GM23248 (cell line): ENCODE measurements around the gene ZNF621. TPM values are rescaled to one million over a fixed set of nuclear protein-coding genes. Genes with fewer than 3 reads are reported as not detected.

Source experiments
- DNase-seq: peaks from one replicate; pipeline ENCODE4 v3.0.0-alpha.2; 2015
- H2AFZ ChIP-seq: fragments of 200-600 bp; sonication (generic); 2 replicates; pipeline ENCODE4 v1.6.1; 2016; ENCODE audit warnings: antibody characterized with exemption
- H3F3A ChIP-seq: fragments of 200-600 bp; sonication (generic); 2 replicates; pipeline ENCODE4 v1.6.1; 2016; ENCODE audit warnings: mild to moderate bottlenecking, antibody characterized with exemption, mixed run types; ENCODE audit not compliant: insufficient read depth
- H3K27ac ChIP-seq: fragments of 200-600 bp; sonication (generic); 2 replicates; pipeline ENCODE4 v1.5.1; 2016; ENCODE audit warnings: mild to moderate bottlenecking
- H3K27me3 ChIP-seq: fragments of 200-600 bp; sonication (generic); replicated peaks from 2 replicates; pipeline ENCODE4 v1.6.1; 2016; ENCODE audit warnings: mild to moderate bottlenecking; ENCODE audit not compliant: insufficient read depth
- H3K36me3 ChIP-seq: fragments of 200-600 bp; sonication (generic); 2 replicates; pipeline ENCODE4 v1.6.1; 2016; ENCODE audit warnings: low read depth, mild to moderate bottlenecking
- H3K4me1 ChIP-seq: fragments of 200-600 bp; sonication (generic); 2 replicates; pipeline ENCODE4 v1.6.1; 2016; ENCODE audit warnings: mild to moderate bottlenecking; ENCODE audit not compliant: insufficient read depth
- H3K4me2 ChIP-seq: fragments of 200-600 bp; sonication (generic); one replicate; pipeline ENCODE4 v1.6.1; 2016; ENCODE audit warnings: mild to moderate bottlenecking; ENCODE audit not compliant: unreplicated experiment
- H3K4me3 ChIP-seq: fragments of 200-600 bp; sonication (generic); 2 replicates; pipeline ENCODE4 v1.5.1; 2016; ENCODE audit warnings: mild to moderate bottlenecking
- H3K79me2 ChIP-seq: fragments of 200-600 bp; sonication (generic); 2 replicates; pipeline ENCODE4 v1.6.1; 2016; ENCODE audit warnings: mild to moderate bottlenecking; ENCODE audit not compliant: insufficient read depth
- H3K9ac ChIP-seq: fragments of 200-600 bp; sonication (generic); 2 replicates; pipeline ENCODE4 v1.6.1; 2016; ENCODE audit warnings: mild to moderate bottlenecking
- H3K9me2 ChIP-seq: fragments of 200-600 bp; sonication (generic); 2 replicates; pipeline ENCODE4 v1.6.1; 2016; ENCODE audit warnings: mixed run types, mild to moderate bottlenecking, moderate library complexity; ENCODE audit not compliant: insufficient read depth
- H3K9me3 ChIP-seq: fragments of 200-600 bp; sonication (generic); one replicate; pipeline ENCODE4 v1.6.1; 2017; ENCODE audit warnings: low read depth
- H4K20me1 ChIP-seq: fragments of 200-600 bp; sonication (generic); 2 replicates; pipeline ENCODE4 v1.6.0; 2016; ENCODE audit not compliant: insufficient read depth
- EZH2 ChIP-seq: fragments of 200-600 bp; sonication (generic); IDR thresholded peaks from 2 replicates; pipeline ENCODE4 v1.6.1; 2018; ENCODE audit warnings: antibody characterized with exemption, mild to moderate bottlenecking; ENCODE audit not compliant: insufficient read depth, poor library complexity, severe bottlenecking
- EZH2phosphoT487 ChIP-seq: fragments of 200-600 bp; sonication (generic); IDR thresholded peaks from 2 replicates; pipeline ENCODE4 v1.6.1; 2018; ENCODE audit warnings: antibody characterized with exemption, moderate library complexity, mild to moderate bottlenecking, low read depth; ENCODE audit not compliant: insufficient read depth
- WGBS, 2 experiments: methylation state at CpG; one replicate each; pipeline ENCODE4 v1.1.6; 2015 to 2017; ENCODE audit warnings: low lambda C conversion rate in 2 of 2, low coverage in 1 of 2; ENCODE audit errors: missing lambda C conversion rate in 2 of 2; 5-methylcytosine and 5-hydroxymethylcytosine counted together
- in situ Hi-C: fragments of 300-500 bp; cut with MboI; formaldehyde crosslinking; loops from 2 replicates; pipeline ENCODE4 v1.15.0; 2020
- polyA plus RNA-seq: library from polyadenylated mRNA; unstranded; fragments of >200 nt; fragmentation: Nextera tagmentation; extraction: Ambion mirVana; gene quantifications from 2 replicates; pipeline ENCODE4 v1.2.1, GENCODE V29; 2016
- total RNA-seq: library from RNA; depleted of rRNA; stranded (reverse); fragments of >200 nt; shearing (Covaris generic); gene quantifications from 2 replicates; pipeline ENCODE4 v1.2.3, GENCODE V29; 2014

ZNF621 gene
- total and polyA plus RNA-seq, 2 experiments from 2014 or later, result 7.9 to 13.4 TPM

DNA sequence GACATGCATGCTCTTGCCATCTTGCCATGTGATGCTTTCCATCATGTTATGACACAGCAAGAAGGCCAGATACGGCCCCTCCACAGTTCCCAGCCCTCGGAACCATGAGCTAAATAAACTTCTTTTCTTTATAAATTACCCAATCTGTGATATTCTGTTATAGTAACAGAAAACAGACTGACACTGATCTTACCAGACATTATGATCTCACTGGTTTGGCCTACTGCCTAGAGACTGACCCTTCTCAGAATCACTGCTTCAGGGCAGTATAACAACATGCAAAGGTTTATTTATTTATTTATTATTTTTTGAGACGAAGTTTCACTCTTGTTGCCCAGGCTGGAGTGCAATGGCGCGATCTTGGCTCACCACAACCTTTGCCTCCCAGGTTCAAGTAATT is 33.8 kb upstream of the ZNF621 start:
- peaks cover 11% of the 10 kb centered on the region for H3K36me3 ChIP-seq
- H3K9me2 ChIP-seq, result no peaks in the 10 kb centered on the region
- H3K79me2 ChIP-seq, result no peaks in the 10 kb centered on the region
- no peak overlapping the region for H3K9ac ChIP-seq
- no peak overlapping the region for H2AFZ ChIP-seq
- H3K4me1 ChIP-seq, result no peaks in the 10 kb centered on the region
- H3K9me3 ChIP-seq, result no peaks in the 10 kb centered on the region
- H4K20me1 ChIP-seq, result no peaks in the 10 kb centered on the region
- TF ChIP-seq EZH2, result no peak
- no peak for TF ChIP-seq EZH2phosphoT487
- H3F3A ChIP-seq, result no peaks in the 10 kb centered on the region
- in situ Hi-C loops, result no loop called here
- H3K4me2 ChIP-seq, result no peak overlapping the region
- WGBS, 2 experiments, result 95 to 97% methylated on average over 5 of the region's 5 CpGs
- no peak overlapping the region for H3K27ac ChIP-seq
- H3K4me3 ChIP-seq, result no peak overlapping the region
- no peak for DNase-seq
- H3K27me3 ChIP-seq, result no peaks in the 10 kb centered on the region

- in situ Hi-C loops, result no loop called here
- Histone ChIP-seq H3K4me3 (no peak overlapping the region), H3K4me2 (no peak overlapping the region), H2AFZ (no peak overlapping the region), H3K9ac (no peak overlapping the region), H3K27ac (no peak overlapping the region), H4K20me1 (no peaks in the 10 kb centered on the region), H3F3A (no peaks in the 10 kb centered on the region), H3K27me3 (no peaks in the 10 kb centered on the region), H3K79me2 (no peaks in the 10 kb centered on the region), H3K9me2 (no peaks in the 10 kb centered on the region), H3K4me1 (no peaks in the 10 kb centered on the region), H3K9me3 (no peaks in the 10 kb centered on the region), H3K36me3 (no peaks in the 10 kb centered on the region)
- DNase-seq, result no peak
- WGBS, 2 experiments, result 0 to 7% methylated on average over 2 of the region's 2 CpGs
- TF ChIP-seq EZH2 (no peak), EZH2phosphoT487 (no peak)
These were observed 30.1 kb upstream of the ZNF621 start for GRCh38 chr3:40494698-40495097.

GRCh38 chr3:40497288-40497687 is 27.5 kb upstream of the ZNF621 start:
- no peaks in the 10 kb centered on the region for H3K9me3 ChIP-seq
- H3K36me3 ChIP-seq, result no peaks in the 10 kb centered on the region
- no peak overlapping the region for H3K4me3 ChIP-seq
- in situ Hi-C loops, result no loop called here
- no peak for DNase-seq
- no peak for TF ChIP-seq EZH2
- TF ChIP-seq EZH2phosphoT487, result no peak
- no peaks in the 10 kb centered on the region for H4K20me1 ChIP-seq
- no peak overlapping the region for H3K27ac ChIP-seq
- H3F3A ChIP-seq, result no peaks in the 10 kb centered on the region
- H3K4me2 ChIP-seq, result no peak overlapping the region
- no peak overlapping the region for H2AFZ ChIP-seq
- no peaks in the 10 kb centered on the region for H3K79me2 ChIP-seq
- H3K27me3 ChIP-seq, result no peaks in the 10 kb centered on the region
- WGBS, 2 experiments, result 85 to 88% methylated on average over 2 of the region's 2 CpGs
- H3K9me2 ChIP-seq, result no peaks in the 10 kb centered on the region
- no peak overlapping the region for H3K9ac ChIP-seq
- H3K4me1 ChIP-seq, result no peaks in the 10 kb centered on the region

DNA sequence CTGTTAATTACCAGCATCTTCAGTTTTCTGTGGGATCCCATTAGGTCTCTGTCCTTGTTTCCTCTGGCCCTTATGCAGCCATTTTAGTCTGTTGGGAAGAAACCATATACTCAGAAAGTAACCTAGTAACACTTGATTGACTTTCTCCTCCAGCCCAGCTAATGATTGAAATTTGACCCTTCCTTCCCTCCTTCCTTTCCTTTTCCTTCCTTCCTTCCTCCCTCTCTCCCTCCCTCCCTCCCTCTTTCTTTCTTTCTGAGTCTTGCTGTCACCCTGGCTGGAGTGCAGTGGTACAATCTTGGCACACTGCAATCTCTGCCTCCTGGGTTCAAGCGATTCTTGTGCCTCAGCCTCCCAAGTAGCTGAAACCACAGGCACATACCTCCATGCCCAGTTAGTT is 24.8 kb upstream of the ZNF621 start:
- peaks cover 7% of the 10 kb centered on the region for H3F3A ChIP-seq
- no peaks in the 10 kb centered on the region for H3K27me3 ChIP-seq
- in situ Hi-C loops, result no loop called here
- H3K4me1 ChIP-seq, result peaks cover 8% of the 10 kb centered on the region
- H3K9ac ChIP-seq, result no peak overlapping the region
- H3K4me2 ChIP-seq, result no peak overlapping the region
- DNase-seq, result no peak
- WGBS, 2 experiments, result 84 to 95% methylated on average over 1 of the region's 1 CpG
- TF ChIP-seq EZH2phosphoT487 (no peak), EZH2 (no peak)
- no peaks in the 10 kb centered on the region for H3K9me2 ChIP-seq
- no peak overlapping the region for H3K4me3 ChIP-seq
- H4K20me1 ChIP-seq, result no peaks in the 10 kb centered on the region
- H3K9me3 ChIP-seq, result no peaks in the 10 kb centered on the region
- no peaks in the 10 kb centered on the region for H3K79me2 ChIP-seq
- H3K36me3 ChIP-seq, result no peaks in the 10 kb centered on the region
- H2AFZ ChIP-seq, result no peak overlapping the region
- no peak overlapping the region for H3K27ac ChIP-seq

DNA sequence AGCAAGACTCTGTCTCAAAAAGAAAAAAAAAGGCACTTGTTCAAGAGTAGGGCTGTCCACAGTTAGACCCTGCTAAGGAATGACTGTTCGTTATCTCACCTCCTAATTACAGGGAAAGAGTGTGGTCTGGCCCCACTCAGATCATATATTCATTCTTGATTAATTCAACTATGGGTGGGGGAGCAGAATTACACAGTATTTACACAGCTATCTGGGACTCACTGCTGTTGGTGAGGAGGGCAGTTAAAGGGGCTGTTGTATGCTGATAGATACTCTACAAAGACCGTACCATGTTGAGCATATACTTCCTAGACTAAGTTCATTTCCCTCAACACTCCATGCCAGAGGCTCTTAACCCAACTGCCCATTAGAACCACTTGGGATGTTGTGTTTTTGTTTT is 22.7 kb upstream of the ZNF621 start:
- no peak for DNase-seq
- Histone ChIP-seq H3K4me3 (no peak overlapping the region), H3K27ac (no peak overlapping the region), H3K36me3 (no peaks in the 10 kb centered on the region), H4K20me1 (no peaks in the 10 kb centered on the region), H3K9me3 (no peaks in the 10 kb centered on the region), H3K27me3 (no peaks in the 10 kb centered on the region), H3F3A (peaks cover 13% of the 10 kb centered on the region), H3K79me2 (no peaks in the 10 kb centered on the region), H3K9ac (no peak overlapping the region), H3K4me2 (no peak overlapping the region), H3K9me2 (no peaks in the 10 kb centered on the region), H3K4me1 (peaks cover 16% of the 10 kb centered on the region), H2AFZ (no peak overlapping the region)
- TF ChIP-seq EZH2 (no peak), EZH2phosphoT487 (no peak)
- in situ Hi-C loops, result no loop called here
- 88 to 90% methylated on average over 2 of the region's 2 CpGs for WGBS, 2 experiments
